GM19025 (cell line): ENCODE measurements around the gene GPC3.

Experiments
- ATAC-seq: cut with Tn5 transposase; IDR thresholded peaks from one replicate; pipeline ENCODE4 v1.9.1; 2021; ENCODE audit warnings: mild to moderate bottlenecking, low read depth, moderate library complexity; ENCODE audit not compliant: unreplicated experiment

GPC3 gene

DNA sequence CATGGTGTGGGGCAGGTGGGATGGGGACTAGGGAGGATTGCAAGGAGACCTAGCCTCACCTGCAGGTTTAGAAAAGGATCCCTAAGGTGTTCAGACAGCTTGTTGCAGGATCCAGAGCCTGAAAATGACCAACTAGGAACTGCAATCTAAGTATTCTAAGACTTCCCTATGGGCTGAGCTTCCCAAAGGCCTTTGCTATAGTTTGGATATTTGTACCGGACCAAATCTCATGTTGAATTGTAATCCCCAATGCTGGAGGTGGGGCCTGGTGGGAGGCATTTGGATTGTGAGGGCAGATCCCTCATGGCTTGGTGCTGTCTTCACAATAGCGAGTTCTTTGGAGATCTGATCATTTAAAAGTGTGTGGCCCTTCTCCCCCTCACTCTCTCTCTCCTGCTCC, 52.1 kb downstream of the GPC3 start:
- no peak for ATAC-seq

DNA sequence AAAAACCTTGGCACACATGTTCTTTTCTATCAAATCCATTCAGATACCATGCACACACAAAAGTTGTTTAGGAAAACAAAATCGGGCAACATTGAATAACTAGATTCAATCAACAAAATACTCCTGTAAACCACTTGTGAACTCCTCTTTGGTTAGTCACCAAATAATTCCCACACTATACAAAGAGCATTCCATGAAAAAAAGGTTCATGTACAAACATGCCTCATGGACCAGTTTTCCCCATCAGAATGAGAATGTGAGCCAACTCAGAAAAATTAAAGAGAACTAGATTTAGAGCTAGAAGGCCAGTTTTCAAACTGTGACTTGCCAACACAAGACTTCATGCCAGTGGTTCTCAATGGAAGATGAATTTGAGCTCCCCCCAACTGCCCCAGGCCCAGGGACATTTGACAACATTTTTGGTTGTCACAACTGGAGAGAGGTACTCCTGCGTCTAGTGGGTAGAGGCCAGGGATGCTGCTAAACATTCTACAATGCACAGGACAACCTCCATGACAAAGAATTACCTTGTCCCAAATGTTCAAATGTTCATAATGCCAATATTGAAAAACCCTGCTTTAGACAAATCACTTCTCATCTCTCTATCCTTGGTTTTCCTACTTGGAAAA, 55.4 kb downstream of the GPC3 start:
- ATAC-seq: no peak

GRCh38 chrX:133928365-133928764, 57.0 kb downstream of the GPC3 start:
- ATAC-seq: no peak

DNA sequence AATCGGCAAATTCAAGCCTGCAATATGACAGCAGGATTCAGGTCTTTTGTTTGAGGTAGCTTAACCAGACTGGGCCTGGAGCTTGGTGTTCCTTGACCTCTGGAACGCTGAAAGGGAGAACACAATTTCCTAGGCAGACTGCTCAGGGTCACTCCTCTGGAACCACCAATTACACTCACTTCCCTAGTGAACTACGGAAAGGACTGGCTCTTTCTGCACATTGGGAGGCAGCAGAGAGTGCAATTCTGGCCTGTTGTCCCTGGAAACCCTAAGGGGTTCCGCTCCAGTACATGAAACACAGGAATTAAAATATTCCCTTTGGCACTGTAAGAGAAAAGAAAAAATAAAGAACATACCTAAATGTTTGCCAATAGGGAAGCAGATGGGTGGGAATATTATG, 58.6 kb downstream of the GPC3 start:
- ATAC-seq: no peak

GRCh38 chrX:133926099-133926498, 59.3 kb downstream of the GPC3 start:
- ATAC-seq: no peak

DNA sequence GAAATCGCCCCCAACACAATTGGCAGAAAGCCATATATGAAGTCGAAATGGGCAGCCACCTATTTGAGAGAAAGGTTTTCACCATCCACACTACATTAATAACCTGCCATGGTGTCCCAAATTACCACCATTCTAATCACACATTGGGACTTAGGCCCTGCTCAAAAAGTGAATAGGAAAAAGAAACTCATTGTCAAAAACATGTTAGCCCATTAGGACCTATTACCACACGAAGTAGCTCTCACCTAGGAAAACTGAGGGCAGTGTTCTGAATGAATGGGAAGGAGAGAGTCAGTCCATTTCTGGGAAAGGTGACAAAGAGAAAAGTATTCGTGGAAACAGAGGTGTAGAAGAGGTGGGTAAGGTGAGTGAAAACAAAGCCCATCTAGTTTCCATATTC, 60.8 kb downstream of the GPC3 start:
- ATAC-seq: no peak

DNA sequence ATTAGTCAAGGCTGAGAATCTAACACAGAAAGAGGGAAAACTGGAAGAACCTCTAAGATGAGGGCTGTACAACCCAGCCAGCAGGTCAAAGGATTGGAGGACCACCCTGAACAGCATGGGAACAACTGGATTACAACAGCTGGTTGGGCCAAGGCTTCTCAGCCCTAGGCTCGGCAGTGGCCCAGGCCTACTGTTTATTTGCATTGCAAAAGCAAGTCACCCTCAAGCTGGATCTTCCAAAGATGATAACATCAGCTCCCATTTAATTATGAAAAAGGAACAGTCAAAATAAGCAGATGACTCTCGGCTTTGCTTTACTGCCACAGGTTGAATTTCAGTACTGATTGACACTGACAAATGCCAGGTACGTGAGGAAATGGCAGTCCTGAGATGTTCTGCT, 61.8 kb downstream of the GPC3 start:
- ATAC-seq: no peak

- ATAC-seq: no peak
These were observed 62.3 kb downstream of the GPC3 start for GRCh38 chrX:133923113-133923512.

DNA sequence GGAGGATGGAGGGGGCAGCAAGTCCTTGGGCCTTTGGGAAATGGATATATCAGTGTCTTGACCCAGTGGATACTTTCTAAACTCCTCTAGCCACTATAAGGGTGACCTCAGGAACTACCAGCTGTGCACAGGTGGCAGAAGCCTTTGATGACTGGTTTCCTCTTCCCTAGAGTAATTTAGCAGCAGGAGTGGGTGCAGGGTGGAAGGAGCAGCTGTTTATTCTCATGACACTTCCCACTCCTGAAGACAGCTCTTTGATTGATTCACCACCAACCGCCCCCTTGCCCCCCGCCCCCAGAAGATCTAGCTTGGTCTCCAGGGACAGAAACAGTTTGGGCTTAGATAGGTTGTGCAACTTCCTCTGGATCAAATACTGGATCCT, 63.0 kb downstream of the GPC3 start:
- ATAC-seq: no peak

DNA sequence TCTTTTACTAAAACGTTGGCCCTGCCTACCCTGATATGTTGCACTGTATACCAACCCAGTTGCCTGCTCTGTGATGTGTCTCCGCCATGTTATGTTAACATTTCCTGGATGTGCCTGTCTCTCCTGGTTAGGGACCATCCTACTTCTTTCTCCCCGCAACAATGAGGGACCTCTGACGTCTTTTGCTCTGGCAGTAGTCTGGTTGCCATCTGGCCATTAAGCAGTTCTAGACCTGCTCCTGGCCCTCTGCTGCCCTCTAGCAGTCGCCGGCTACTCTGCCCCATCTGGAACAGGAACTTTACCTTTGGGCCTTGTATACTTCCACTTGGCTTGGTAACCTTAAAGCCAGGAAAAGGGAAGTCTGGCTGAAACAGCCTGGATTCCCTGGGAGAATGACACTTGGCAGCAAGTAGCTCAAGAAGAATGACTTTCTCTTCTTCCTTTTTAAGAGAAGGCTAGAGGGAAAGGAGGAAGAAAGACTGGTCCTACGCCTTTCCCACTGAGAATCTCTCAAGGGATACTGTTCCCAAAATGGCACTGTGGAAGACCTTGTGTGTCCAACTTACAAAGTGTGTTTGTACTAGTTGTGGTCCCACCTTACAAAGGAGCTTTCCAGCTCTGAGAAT, 63.5 kb downstream of the GPC3 start:
- no peak for ATAC-seq

DNA sequence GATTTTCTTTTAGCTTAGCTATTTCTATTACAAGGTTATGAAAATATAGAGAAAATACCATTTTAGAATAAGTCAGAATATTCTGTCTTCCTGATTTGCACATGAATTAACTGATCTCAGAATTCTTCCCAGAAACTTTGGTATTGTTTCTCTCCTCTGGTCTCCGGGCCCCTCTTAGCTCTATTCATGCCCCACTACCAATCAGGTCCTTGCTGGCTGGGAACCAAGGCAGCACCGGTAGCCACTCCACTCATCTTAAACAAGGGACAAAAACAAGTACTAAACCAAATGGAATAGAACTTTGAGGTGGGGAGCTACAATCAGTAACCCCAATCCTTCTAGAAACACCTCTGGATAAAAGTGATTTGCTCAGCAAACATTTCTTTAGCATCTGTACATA, 64.3 kb downstream of the GPC3 start:
- no peak for ATAC-seq

DNA sequence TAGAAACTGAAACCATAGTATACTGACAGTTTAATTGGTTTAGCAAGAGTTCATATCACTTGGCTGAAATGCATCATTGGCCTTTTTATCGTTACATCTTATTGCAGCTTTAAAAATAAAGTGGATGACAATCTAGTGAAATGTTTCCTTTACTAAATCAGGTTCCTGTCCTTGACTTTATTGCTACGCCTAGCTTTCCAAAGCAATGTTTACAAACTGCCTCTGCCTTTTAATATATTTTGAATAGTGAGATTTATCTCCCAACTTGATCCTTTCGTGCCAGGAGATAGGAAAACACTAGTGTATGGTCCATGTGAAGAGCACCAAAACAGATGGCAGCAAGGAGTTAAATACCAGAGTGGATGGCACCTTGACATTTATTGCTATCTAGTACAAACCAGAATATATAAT, 67.0 kb downstream of the GPC3 start:
- no peak for ATAC-seq

GRCh38 chrX:133916984-133917722, 68.2 kb downstream of the GPC3 start:
- ATAC-seq: no peak

- ATAC-seq: no peak
These were observed 71.6 kb downstream of the GPC3 start for GRCh38 chrX:133913658-133914388.

DNA sequence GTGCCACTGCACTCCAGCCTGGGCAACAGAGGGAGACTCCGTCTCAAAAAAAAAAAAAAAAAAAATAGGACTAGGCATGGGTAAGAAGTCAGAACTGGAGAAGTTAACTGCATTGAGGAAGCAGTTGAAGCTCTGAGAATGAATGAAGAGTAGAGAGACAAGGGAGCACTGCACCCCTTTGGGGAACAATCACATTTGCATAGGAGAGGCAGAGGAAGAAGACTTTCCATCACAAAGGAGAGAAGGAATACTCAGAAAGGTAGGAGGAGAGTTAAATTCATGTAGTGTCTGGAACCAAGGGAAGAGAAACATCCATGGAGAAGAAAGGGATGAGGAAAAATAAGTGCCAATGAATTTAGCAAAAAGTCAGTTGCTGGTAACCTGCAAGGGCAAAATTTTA, 72.4 kb downstream of the GPC3 start:
- ATAC-seq: no peak

DNA sequence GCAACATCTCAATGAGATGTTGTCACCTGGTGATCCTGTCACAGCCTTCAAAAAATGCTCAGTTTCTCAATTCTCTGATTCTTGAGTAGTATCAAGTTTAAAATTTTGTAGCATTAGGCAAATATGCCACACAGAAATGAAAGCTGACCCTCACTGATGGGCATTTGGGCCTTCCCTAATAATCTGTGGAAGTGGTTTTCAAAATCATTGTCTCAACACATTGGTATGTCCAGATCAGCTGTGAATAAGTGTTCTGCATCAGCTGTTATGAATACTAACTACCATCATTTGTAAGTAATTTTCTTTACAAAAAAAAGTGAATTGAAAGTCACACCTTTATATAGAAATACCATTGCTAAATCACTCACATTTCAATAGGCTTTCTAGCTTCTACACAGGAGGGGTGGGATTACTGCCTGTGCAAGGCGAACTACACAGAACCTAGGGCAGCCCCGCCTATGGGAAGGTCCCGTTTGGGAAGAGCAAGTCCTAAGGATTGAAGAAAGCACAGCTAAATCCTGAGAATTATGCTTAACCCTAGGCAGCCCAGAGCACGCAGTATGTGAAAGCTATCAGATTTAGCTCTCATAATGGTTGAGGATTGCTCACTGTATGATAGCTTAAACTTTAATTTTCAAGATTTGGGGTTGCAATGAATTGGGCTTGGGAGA, 73.4 kb downstream of the GPC3 start:
- ATAC-seq: no peak

- ATAC-seq: no peak
These were observed 74.9 kb downstream of the GPC3 start for GRCh38 chrX:133910539-133910938.

DNA sequence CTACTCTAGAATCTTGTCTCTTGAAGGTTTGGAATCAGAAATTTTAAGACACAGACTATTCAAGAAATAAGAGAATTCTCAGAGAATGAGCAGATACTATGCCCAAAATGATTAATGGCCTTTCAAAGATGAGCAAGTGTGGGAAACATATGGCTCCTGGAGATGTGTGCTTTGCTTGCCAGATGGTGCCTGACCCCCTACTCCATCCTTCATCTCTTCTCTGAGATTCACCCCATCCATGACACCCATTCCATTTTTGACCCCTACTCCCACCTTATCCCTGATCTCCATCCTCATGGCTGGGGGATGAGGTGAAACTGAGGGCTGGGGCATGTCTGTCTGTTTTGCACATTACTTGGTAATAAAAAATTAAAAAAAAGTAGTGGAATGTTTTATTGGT, 75.5 kb downstream of the GPC3 start:
- no peak for ATAC-seq

GRCh38 chrX:133908223-133908955, 77.0 kb downstream of the GPC3 start:
- ATAC-seq: no peak

- ATAC-seq: no peak
These were observed 77.8 kb downstream of the GPC3 start for GRCh38 chrX:133907606-133908005.
